AG08395 (cell line): ENCODE measurements around the gene TNFRSF17.
A peak's percentile ranks its signal among the peaks of the same experiment; 100 is the strongest.

ENCODE experiments used
- DNase-seq: peaks from one replicate; pipeline ENCODE4 v3.0.0; 2012; ENCODE audit warnings: mixed read lengths, low spot score

The TNFRSF17 gene

DNA sequence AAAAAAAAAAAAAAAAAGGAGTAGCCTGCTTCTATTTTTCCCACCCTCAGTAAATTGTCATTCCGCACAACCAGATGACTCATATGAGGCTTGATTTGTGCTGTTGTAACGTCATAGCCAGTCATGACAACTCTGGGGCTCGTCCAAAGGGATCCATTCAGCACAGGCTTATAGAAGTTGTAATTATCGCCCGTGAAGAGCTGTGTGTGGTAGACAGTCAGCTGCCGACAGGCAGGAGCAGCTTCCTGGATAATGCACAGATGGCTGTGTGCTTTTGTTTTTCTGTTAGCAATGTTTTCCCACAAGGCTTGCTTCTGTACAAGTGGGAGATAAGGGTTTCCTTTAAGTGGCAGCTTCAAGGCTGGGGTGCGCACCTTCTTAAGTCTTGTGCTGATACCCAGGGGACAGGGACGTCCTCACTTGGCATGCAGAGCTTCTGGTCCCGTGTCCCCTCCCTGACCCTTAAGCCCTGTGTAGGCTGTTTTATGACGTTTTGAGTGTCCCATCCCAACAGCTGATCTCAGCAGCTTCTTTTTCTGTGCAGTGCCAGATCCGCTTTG lies 37.5 kb downstream of the TNFRSF17 start:
- peak; percentile 57 for DNase-seq

GRCh38 chr16:12006637-12007036 lies 41.6 kb downstream of the TNFRSF17 start:
- no peak for DNase-seq

GRCh38 chr16:12009462-12009861 lies 44.5 kb downstream of the TNFRSF17 start:
- no peak for DNase-seq

DNA sequence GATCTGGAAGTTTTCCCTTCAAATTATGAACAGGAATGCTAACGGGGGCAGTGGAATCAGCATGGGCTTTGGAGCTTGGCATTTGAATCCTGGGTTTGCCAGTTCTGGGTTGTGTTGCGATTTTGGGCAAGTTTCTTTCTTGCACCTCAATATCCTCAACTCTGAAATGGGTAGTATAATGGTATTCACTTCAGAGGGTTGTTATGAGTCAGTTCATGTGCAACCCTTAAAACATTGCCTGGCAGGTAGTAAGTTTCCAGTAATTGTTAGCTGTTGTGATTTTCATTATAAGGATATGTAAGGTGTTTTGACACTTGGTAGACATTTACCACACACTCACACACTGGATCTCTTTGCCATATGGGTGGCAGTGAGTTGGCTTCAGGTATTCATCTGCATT lies 44.9 kb downstream of the TNFRSF17 start:
- DNase-seq: no peak

DNA sequence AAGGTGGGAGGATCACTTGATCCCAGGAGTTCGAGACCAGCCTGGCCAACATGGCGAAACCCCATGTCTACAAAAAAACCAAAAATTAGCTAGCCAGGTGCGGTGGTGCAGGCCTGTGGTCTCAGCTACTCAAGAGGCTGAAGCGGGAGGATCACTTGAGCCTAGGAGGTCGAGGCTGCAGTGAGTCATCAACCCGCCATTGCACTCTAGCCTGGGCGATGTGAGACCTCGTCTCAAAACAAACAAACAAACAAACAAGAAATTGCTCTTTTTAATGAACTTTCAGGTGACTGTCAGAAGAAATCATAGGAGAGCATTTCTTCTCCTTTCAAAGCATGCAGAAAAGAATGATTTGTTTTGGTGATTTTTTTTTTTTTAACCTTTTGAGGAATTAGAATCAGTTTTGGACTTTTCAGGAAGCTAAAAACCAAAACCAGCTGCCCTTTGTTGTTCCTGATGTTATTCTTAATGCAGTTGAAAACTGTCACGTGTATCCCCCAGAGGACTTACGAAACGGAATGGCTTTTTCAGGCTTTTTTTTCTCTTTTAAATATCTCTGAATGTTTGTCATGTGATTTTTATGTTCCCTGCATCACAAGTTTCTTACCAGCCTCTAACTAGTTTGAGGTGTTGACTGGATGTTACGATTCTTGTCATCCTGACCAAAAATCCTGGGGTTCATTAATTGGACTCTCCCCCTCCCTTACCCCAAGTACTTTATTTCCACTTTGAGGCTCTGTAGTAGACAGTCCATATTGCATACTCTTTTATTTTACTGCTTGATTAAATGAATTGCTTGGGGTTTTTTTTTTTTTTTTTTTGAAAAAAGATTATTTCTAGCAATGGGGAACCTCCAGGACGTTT lies 45.6 kb downstream of the TNFRSF17 start:
- DNase-seq: peak; percentile 51

- DNase-seq: no peak
These were observed 46.6 kb downstream of the TNFRSF17 start for GRCh38 chr16:12011565-12011964.

- DNase-seq: peak; percentile 21
These were observed 51.4 kb downstream of the TNFRSF17 start for GRCh38 chr16:12016291-12016947.

DNA sequence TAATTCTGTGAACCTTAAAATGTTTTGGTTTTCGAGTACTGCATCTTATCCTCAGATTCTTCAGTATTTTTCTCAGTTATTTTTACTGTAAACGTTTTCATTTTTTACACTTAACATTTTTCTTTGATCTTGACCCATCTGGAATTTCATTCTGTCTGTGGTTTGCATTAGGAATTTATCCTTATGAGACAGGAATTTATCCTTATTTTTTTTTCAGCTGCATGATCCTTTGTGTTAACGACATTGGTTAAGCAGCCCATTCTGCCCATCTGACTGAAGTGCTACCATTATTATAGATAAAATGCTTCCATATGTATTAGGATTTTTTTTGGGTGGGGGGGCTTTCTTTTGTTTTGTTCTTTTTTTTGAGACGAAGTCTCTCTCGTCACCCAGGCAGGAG lies 52.5 kb downstream of the TNFRSF17 start:
- DNase-seq: peak; percentile 78
